Peyer's patch (tissue), 4 donors: ENCODE measurements around the gene GIGYF1.

Experiments
- POLR2A ChIP-seq, 2 donors: fragments of 450-650 bp; IDR thresholded peaks; one replicate each; pipeline ENCODE4 v1.5.1; 2017; ENCODE audit warnings: antibody characterized with exemption in 2 of 2, mild to moderate bottlenecking in 2 of 2, moderate library complexity in 2 of 2
- TF ChIP-seq, protein P1 (sequence below), 6 experiments: fragments of 450-650 bp in 4 of 6; fragments of 200-600 bp in 2 of 6; sonication (generic) in 1 of 6; IDR thresholded peaks; one replicate each; pipeline ENCODE4 v1.5.1; 2017 to 2019; ENCODE audit warnings: antibody characterized with exemption in 6 of 6, mild to moderate bottlenecking in 3 of 6, moderate library complexity in 1 of 6

DNA sequence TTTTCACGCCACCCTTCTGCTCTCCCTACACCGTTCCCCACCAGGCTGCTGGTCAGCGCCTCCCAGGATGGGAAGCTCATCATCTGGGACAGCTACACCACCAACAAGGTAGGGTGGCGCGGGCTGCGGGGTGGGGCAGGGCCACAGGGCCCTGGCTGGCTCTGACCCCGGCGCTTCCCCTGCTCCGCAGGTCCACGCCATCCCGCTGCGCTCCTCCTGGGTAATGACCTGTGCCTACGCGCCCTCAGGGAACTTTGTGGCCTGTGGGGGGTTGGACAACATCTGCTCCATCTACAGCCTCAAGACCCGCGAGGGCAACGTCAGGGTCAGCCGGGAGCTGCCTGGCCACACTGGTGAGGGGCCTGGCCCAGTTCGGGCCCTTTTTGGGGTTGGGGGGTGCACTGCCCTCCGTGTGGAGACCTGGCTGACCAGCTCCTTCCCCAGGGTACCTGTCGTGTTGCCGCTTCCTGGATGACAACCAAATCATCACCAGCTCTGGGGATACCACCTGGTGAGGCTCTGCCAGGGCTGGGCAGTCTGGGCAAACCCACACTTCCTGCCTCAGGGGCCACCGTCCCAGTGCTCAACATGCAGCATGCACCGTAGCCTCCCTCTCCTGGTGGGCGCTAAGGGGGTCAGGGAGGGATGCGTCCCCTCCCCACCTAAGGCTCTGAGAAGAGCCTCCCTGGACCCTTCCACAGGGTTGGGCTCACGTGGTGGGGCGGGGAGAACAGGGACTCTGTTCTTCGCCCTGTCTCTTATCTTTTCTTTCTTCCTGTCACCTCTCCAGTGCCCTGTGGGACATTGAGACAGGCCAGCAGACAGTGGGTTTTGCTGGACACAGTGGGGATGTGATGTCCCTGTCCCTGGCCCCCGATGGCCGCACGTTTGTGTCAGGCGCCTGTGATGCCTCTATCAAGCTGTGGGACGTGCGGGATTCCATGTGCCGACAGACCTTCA lies 16.5 kb downstream of the GIGYF1 start:
- no peak for TF ChIP-seq POLR2A (IDR thresholded peaks at IDR 0.05)
- TF ChIP-seq, protein P1, sequence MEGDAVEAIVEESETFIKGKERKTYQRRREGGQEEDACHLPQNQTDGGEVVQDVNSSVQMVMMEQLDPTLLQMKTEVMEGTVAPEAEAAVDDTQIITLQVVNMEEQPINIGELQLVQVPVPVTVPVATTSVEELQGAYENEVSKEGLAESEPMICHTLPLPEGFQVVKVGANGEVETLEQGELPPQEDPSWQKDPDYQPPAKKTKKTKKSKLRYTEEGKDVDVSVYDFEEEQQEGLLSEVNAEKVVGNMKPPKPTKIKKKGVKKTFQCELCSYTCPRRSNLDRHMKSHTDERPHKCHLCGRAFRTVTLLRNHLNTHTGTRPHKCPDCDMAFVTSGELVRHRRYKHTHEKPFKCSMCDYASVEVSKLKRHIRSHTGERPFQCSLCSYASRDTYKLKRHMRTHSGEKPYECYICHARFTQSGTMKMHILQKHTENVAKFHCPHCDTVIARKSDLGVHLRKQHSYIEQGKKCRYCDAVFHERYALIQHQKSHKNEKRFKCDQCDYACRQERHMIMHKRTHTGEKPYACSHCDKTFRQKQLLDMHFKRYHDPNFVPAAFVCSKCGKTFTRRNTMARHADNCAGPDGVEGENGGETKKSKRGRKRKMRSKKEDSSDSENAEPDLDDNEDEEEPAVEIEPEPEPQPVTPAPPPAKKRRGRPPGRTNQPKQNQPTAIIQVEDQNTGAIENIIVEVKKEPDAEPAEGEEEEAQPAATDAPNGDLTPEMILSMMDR (IDR thresholded peaks at IDR 0.05), result no peak
